Stimulated activated CD4-positive, alpha-beta T cell treated with anti-CD3 and anti-CD28 coated beads, Interleukin-2, amount 100 ng/mL, for 48 hours (primary cell): ENCODE measurements around the gene ST6GAL1.
"Not testable (repeated sequence)": the region's sequence is repeated elsewhere in the genome, so short reads cannot be mapped to it uniquely, and the experiment has no call there.

Experiments
- DNase-seq, 2 donors: peaks; one replicate each; pipeline ENCODE4 v3.0.0-alpha.2; 2020

The ST6GAL1 gene

DNA sequence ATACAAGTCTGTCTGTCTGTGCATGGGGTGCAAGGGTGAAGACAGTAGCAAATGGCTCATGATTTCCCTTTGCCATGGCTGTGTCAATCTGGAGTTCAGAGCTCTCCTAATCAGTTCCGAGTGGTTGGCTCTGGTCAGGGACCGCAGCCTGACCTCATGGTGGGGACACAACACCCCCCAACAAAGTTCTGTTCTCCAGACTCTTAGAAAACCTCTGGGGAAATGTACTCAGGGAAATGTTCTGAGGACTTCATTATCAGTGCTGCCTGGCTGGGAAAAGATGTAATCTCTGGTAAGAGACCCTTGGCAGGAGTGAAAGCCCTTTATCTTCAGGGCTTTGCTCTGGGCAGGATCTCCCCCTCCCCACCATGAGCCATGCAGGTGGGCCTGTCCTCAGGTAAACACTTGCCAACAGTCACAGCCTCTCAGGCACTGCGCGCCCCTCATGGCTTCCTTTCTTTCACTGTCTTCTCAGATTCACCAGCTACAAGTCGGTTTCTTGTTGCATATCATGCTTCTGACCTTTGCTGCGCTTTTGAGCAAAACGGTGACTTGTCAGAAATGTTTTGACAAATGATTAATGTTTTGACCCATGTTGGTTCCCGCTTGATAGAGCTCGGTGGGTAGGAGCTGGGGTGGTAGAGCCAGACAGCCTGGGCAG lies 95.5 kb downstream of the ST6GAL1 start:
- peak in 1 of 2 donors; percentile 33 for DNase-seq

- no peak for DNase-seq
Observed at GRCh38 chr3:187026317-187026670, 96.0 kb downstream of the ST6GAL1 start.

DNA sequence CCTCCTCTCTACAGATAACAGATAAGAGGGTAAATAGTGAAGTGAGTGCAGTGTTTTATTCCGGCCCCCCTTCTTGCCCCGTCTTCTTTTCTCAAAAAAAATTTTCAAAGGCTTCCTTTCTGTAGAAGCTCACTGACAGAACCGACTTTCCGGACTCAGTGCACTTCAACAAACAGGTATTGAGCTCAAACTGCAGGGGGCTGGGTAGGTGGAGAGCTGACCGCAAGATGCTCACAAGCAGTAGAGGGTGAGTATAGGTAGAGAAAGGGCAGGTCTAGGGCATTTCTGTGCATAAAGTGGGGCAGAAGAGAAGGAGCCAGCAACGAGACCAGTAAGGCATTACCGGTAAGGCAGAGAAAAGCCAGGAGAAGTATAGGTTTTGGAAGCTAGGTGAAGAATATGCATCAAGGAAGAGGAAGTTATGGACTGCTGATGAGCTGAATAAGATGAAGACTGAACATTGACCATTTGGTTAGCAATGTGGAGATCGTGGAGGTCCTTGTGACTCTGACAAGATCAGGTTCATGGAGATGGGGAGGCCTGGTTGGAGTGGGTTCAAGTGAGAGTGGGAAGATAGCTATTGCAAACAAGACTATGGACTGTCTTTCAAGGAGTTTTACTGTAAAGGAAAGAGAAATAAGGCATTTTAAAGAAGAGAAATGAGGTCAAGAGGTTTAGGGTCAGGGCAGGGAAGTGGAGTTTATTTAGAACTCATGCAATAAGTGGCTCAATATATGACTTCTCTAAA lies 97.4 kb downstream of the ST6GAL1 start:
- DNase-seq = no peak

DNA sequence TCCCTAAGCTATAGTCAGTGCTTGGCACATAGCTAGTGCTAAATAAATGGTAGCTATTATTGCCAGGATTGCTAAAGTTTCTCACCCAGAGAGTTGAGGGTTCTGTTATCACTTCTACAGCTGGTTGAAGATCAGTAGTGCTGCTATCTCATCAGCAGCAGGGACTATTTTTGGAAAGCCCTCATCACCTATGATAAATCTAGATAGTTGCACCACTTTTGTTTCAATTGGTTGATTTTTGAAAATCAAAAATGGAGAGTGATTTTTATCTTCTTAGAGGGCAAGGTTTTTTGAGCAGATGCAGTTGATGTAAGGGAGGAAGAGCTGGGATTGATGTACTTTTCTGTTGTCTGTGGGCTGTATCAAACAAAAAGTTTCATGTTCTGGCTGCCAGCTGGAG lies 101.6 kb downstream of the ST6GAL1 start:
- no peak for DNase-seq

- DNase-seq = no peak
Observed at GRCh38 chr3:187036394-187036793, 106.1 kb downstream of the ST6GAL1 start.

- DNase-seq = no peak
Observed at GRCh38 chr3:187039100-187039722, 108.9 kb downstream of the ST6GAL1 start.

DNA sequence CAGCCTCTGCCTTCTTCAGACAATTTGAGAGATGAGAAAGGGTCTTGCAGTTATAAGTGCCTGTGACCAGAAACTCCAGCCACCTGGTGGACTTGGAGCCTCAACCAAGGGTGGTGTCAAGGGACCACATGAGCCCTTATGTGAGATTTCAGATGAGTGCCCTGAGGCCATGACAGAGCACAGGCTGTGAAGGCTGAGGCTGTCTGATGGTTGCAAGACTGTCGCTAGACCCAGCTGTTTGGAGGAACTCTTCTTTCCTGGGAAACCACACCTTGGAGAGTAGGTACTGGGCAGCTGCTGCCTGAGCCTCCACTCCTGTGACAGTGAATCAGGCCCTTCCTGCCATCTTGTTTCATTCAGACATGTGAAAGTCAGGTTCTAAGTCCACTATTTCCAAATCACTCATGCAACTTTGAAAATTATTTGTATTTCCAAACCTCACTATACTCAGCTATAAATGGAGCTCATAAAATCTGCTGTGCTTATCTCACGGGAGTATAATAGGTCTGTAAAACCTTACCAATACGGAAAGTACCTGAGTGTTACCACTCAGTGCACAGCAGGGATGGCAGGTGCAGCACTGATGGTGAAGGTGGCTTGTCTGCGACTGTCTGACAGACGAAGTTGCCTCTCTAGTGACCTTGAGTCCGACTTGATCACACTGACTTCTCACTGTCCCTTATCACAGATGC lies 109.5 kb downstream of the ST6GAL1 start:
- DNase-seq = no peak

GRCh38 chr3:187040516-187041361 lies 110.4 kb downstream of the ST6GAL1 start:
- no peak for DNase-seq

DNA sequence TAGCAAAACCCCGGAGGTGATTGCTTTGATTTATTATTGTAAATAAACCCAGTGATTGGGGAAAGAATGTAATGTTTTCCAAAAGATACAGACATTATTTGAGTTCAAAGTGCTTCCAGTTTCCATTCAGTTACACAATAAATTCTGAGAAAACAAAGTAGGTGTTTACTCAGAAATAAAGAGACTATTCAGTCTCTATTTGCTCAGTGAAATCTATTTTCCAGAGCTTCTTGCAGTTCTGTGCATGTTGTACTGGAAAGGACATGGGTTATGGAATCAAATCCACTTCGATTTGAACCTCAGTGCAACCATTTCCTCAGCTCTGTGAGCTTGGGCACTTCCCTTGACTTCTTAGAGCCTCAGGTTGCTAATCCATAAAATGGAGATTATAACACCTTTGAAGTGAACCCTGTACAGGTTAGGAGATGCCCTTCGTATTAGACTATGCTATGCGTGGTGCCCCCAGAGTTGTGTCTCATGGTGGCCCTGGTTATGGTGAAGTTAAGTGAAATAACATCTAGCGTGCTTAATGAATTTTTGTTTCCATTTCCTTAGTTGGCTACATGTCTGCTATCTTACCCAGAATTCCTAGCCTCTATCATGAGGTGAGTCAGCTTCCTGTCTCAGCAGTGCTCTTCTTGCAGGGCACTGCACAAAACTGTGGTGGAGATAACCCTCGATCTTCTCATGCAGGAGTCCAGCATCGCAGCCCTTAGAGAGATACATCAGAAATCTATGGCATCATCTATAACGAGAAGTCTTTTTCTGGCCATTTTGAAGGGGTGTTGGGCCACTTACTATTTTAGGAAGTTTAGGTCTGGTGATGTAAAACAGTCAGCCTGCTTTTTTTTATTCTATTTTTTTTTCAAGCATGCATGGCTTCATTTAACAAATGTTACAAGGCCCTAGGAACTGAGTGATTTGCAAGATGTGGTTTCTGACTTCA lies 111.3 kb downstream of the ST6GAL1 start:
- DNase-seq = no peak

DNA sequence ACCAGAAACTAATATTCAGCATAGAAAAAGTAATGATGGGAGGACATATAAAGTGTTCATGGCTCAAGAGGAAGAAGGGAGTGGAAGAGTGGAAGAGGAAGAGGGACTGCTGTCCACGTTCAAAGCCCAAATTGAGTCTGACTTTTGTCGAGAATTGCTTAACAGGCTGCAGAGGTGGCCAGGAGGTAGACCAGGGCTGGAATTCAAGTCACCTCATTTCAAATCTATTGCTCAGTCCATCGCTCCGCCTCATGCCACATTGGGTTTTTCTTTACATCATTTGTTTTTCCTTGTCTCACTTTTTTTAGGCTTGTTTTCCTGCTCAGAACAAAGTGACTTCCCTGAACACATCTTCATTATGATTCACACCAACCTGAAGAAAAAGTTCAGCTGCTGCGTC lies 112.0 kb downstream of the ST6GAL1 start:
- no peak for DNase-seq

- no peak for DNase-seq
Observed at GRCh38 chr3:187042874-187043458, 112.6 kb downstream of the ST6GAL1 start.

DNA sequence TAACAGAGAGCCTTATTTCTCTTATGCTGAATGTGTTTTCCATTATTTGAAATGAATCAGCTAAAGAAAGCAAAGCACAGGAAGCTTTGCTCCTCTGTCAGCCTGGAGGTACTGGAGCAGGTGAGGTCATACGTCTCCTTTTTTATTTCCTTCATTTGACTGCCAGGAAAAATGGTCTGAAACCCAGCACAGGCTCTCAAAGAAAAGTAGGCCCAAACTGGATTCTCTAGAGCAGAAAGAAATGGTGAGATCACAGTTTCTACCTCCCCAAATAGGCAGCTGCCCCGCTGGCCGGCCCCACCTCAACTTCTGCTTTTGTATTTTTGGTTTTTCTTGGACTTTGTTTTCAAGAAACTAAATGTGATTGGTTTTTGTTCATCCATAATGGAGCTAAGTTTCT lies 113.9 kb downstream of the ST6GAL1 start:
- DNase-seq = no peak

- DNase-seq = no peak
Observed at GRCh38 chr3:187044867-187045552, 114.7 kb downstream of the ST6GAL1 start.

DNA sequence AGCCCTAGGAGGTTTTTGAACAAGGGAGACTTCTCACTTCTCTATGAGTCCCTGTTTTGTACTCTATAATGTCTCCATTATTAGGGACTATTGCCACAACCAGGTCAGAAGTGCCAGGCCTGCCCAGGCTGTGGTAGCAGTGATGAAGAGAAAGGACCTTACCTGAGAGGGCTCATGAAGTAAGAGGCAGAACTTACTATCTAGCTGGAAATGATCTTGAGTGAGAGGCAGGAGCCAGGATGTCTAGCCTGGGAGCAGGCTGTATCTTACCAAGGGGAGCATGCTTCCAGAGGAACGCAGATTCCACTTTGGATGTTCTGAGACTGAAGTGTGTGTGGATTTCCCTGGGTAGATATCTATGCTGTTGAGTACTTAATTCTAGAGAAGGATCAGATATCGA lies 115.7 kb downstream of the ST6GAL1 start:
- no peak for DNase-seq

GRCh38 chr3:187049462-187050101 lies 119.3 kb downstream of the ST6GAL1 start:
- DNase-seq = no peak

GRCh38 chr3:187051066-187051465 lies 120.7 kb downstream of the ST6GAL1 start:
- no peak for DNase-seq

- no peak for DNase-seq
Observed at GRCh38 chr3:187051724-187052366, 121.5 kb downstream of the ST6GAL1 start.

GRCh38 chr3:187052427-187052826 lies 122.1 kb downstream of the ST6GAL1 start:
- DNase-seq = not testable (repeated sequence)

GRCh38 chr3:187054433-187054832 lies 124.1 kb downstream of the ST6GAL1 start:
- DNase-seq = not testable (repeated sequence)
